ENCODE results near the gene PCDHB13.
"Not testable (repeated sequence)": the region's sequence is repeated elsewhere in the genome, so short reads cannot be mapped to it uniquely, and the experiment has no call there.

Gene PCDHB13

GRCh38 chr5:141224844-141225243 lies 11.1 kb downstream of the PCDHB13 start:
- H3K36me3 Mint-ChIP-seq; H3K4me3 Mint-ChIP-seq; DNase-seq (ENCODE audit: low spot score in 2 of 2); ATAC-seq (ENCODE audit: low read depth); H3K27ac Mint-ChIP-seq; H3K4me1 Mint-ChIP-seq: not testable (repeated sequence)
- H3K9me3 Mint-ChIP-seq = peaks cover 14% of the 10 kb centered on the region
- H3K27me3 Mint-ChIP-seq = peaks cover 14% of the 10 kb centered on the region

GRCh38 chr5:141225421-141225820 lies 11.7 kb downstream of the PCDHB13 start:
- not testable (repeated sequence) for H3K4me1 Mint-ChIP-seq; H3K27ac Mint-ChIP-seq; H3K9me3 Mint-ChIP-seq; H3K4me3 Mint-ChIP-seq; ATAC-seq (ENCODE audit: low read depth); H3K36me3 Mint-ChIP-seq; DNase-seq (ENCODE audit: low spot score in 2 of 2)
- peaks cover 11% of the 10 kb centered on the region for H3K27me3 Mint-ChIP-seq

GRCh38 chr5:141234109-141234667 lies 20.5 kb downstream of the PCDHB13 start:
- no peak overlapping the region for H3K4me3 Mint-ChIP-seq
- no peak for DNase-seq (ENCODE audit: low spot score in 2 of 2)

GRCh38 chr5:141235922-141236321 lies 22.2 kb downstream of the PCDHB13 start:
- not testable (repeated sequence) for H3K4me1 Mint-ChIP-seq; H3K27ac Mint-ChIP-seq; ATAC-seq (ENCODE audit: low read depth); DNase-seq (ENCODE audit: low spot score in 2 of 2); H3K27me3 Mint-ChIP-seq; H3K4me3 Mint-ChIP-seq; H3K36me3 Mint-ChIP-seq
- peaks cover 30% of the 10 kb centered on the region for H3K9me3 Mint-ChIP-seq

More at GRCh38 chr5:141234109-141234667, 20.5 kb downstream of the PCDHB13 start:
- H3K27me3 Mint-ChIP-seq = peaks cover 4% of the 10 kb centered on the region
- ATAC-seq (ENCODE audit: low read depth) = no peak
- peaks cover 8% of the 10 kb centered on the region for H3K36me3 Mint-ChIP-seq
- H3K27ac Mint-ChIP-seq = no peak overlapping the region
- no peaks in the 10 kb centered on the region for H3K4me1 Mint-ChIP-seq
- peaks cover 23% of the 10 kb centered on the region for H3K9me3 Mint-ChIP-seq

- ATAC-seq (ENCODE audit: low read depth) (no peak), DNase-seq (ENCODE audit: low spot score in 2 of 2) (no peak)
- Mint-ChIP-seq H3K9me3 (peaks cover 26% of the 10 kb centered on the region), H3K27ac (no peak overlapping the region), H3K36me3 (peaks cover 8% of the 10 kb centered on the region), H3K4me3 (no peak overlapping the region), H3K27me3 (peaks cover 7% of the 10 kb centered on the region), H3K4me1 (no peaks in the 10 kb centered on the region)
Measured at GRCh38 chr5:141236516-141237313, 23.0 kb downstream of the PCDHB13 start.

GRCh38 chr5:141241496-141241895 lies 27.8 kb downstream of the PCDHB13 start:
- H3K27ac Mint-ChIP-seq = no peak overlapping the region
- DNase-seq (ENCODE audit: low spot score in 2 of 2) = no peak
- H3K36me3 Mint-ChIP-seq = peaks cover 7% of the 10 kb centered on the region
- H3K27me3 Mint-ChIP-seq = peaks cover 6% of the 10 kb centered on the region
- H3K4me3 Mint-ChIP-seq = no peak overlapping the region
- no peaks in the 10 kb centered on the region for H3K4me1 Mint-ChIP-seq
- peaks cover 19% of the 10 kb centered on the region for H3K9me3 Mint-ChIP-seq
- ATAC-seq (ENCODE audit: low read depth) = no peak

- ATAC-seq (ENCODE audit: low read depth) (no peak), DNase-seq (ENCODE audit: low spot score in 2 of 2) (no peak)
- Mint-ChIP-seq H3K27me3 (peaks cover 2% of the 10 kb centered on the region), H3K9me3 (peaks cover 22% of the 10 kb centered on the region), H3K27ac (no peak within 1 kb of the TSS), H3K36me3 (peaks cover 3% of the 10 kb centered on the region), H3K4me3 (no peak within 1 kb of the TSS), H3K4me1 (no peaks in the 10 kb centered on the region)
Measured at GRCh38 chr5:141245250-141245717, 31.6 kb downstream of the PCDHB13 start, which contains the start of gene PCDHB15. Gene PCDHB15 (plus strand): TSS chr5:141245395. CDS start chr5:141245579, 184 bp downstream.

GRCh38 chr5:141246971-141247370 lies 33.3 kb downstream of the PCDHB13 start:
- peaks cover 19% of the 10 kb centered on the region for H3K9me3 Mint-ChIP-seq
- H3K27ac Mint-ChIP-seq; H3K36me3 Mint-ChIP-seq; H3K27me3 Mint-ChIP-seq; H3K4me1 Mint-ChIP-seq; H3K4me3 Mint-ChIP-seq; ATAC-seq (ENCODE audit: low read depth); DNase-seq (ENCODE audit: low spot score in 2 of 2): not testable (repeated sequence)

- not testable (repeated sequence) for H3K27ac Mint-ChIP-seq; ATAC-seq (ENCODE audit: low read depth); H3K4me1 Mint-ChIP-seq; H3K27me3 Mint-ChIP-seq; H3K4me3 Mint-ChIP-seq; DNase-seq (ENCODE audit: low spot score in 2 of 2); H3K36me3 Mint-ChIP-seq
- peaks cover 21% of the 10 kb centered on the region for H3K9me3 Mint-ChIP-seq
Measured at GRCh38 chr5:141247434-141247833, 33.7 kb downstream of the PCDHB13 start.

- H3K4me1 Mint-ChIP-seq = no peaks in the 10 kb centered on the region
- ATAC-seq (ENCODE audit: low read depth) = no peak
- H3K9me3 Mint-ChIP-seq = peaks cover 22% of the 10 kb centered on the region
- H3K27me3 Mint-ChIP-seq = no peaks in the 10 kb centered on the region
- H3K4me3 Mint-ChIP-seq = no peak overlapping the region
- DNase-seq (ENCODE audit: low spot score in 2 of 2) = no peak
- H3K27ac Mint-ChIP-seq = no peak overlapping the region
- H3K36me3 Mint-ChIP-seq = peaks cover 4% of the 10 kb centered on the region
Measured at GRCh38 chr5:141250576-141250975, 36.9 kb downstream of the PCDHB13 start.

- H3K4me1 Mint-ChIP-seq = no peaks in the 10 kb centered on the region
- ATAC-seq (ENCODE audit: low read depth) (no peak), DNase-seq (ENCODE audit: low spot score in 2 of 2) (no peak)
- peaks cover 18% of the 10 kb centered on the region for H3K9me3 Mint-ChIP-seq
- no peak overlapping the region for H3K27ac Mint-ChIP-seq
- H3K36me3 Mint-ChIP-seq = peaks cover 18% of the 10 kb centered on the region
- no peaks in the 10 kb centered on the region for H3K27me3 Mint-ChIP-seq
- H3K4me3 Mint-ChIP-seq = no peak overlapping the region
Measured at GRCh38 chr5:141258464-141258863, 44.7 kb downstream of the PCDHB13 start.

GRCh38 chr5:141258948-141259347 lies 45.2 kb downstream of the PCDHB13 start:
- ATAC-seq (ENCODE audit: low read depth) = no peak
- no peak overlapping the region for H3K4me3 Mint-ChIP-seq
- H3K9me3 Mint-ChIP-seq = peaks cover 20% of the 10 kb centered on the region
- no peaks in the 10 kb centered on the region for H3K27me3 Mint-ChIP-seq
- H3K4me1 Mint-ChIP-seq = no peaks in the 10 kb centered on the region
- H3K27ac Mint-ChIP-seq = no peak overlapping the region
- DNase-seq (ENCODE audit: low spot score in 2 of 2) = no peak
- peaks cover 19% of the 10 kb centered on the region for H3K36me3 Mint-ChIP-seq

GRCh38 chr5:141260458-141261237 lies 46.9 kb downstream of the PCDHB13 start:
- DNase-seq (ENCODE audit: low spot score in 2 of 2) (no peak), ATAC-seq (ENCODE audit: low read depth) (no peak)
- H3K4me3 Mint-ChIP-seq = no peak overlapping the region
- H3K9me3 Mint-ChIP-seq = peaks cover 17% of the 10 kb centered on the region
- no peaks in the 10 kb centered on the region for H3K4me1 Mint-ChIP-seq
- H3K27ac Mint-ChIP-seq = no peak overlapping the region
- no peaks in the 10 kb centered on the region for H3K27me3 Mint-ChIP-seq
- peaks cover 26% of the 10 kb centered on the region for H3K36me3 Mint-ChIP-seq

GRCh38 chr5:141261238-141261546 lies 47.5 kb downstream of the PCDHB13 start:
- no peak for DNase-seq (ENCODE audit: low spot score in 2 of 2)
- no peak overlapping the region for H3K27ac Mint-ChIP-seq
- ATAC-seq (ENCODE audit: low read depth) = no peak
- peaks cover 20% of the 10 kb centered on the region for H3K9me3 Mint-ChIP-seq
- no peaks in the 10 kb centered on the region for H3K4me1 Mint-ChIP-seq
- no peaks in the 10 kb centered on the region for H3K27me3 Mint-ChIP-seq
- H3K4me3 Mint-ChIP-seq = no peak overlapping the region
- H3K36me3 Mint-ChIP-seq = peaks cover 29% of the 10 kb centered on the region
